Kidney tubule cell (primary cell): ENCODE measurements around the gene VIPAS39.
"Not testable (repeated sequence)": the region's sequence is repeated elsewhere in the genome, so short reads cannot be mapped to it uniquely, and the experiment has no call there.

Experiments
- DNase-seq: peaks from one replicate; pipeline ENCODE4 v3.0.0-alpha.2; 2018; ENCODE audit warnings: low spot score

VIPAS39 gene

DNA sequence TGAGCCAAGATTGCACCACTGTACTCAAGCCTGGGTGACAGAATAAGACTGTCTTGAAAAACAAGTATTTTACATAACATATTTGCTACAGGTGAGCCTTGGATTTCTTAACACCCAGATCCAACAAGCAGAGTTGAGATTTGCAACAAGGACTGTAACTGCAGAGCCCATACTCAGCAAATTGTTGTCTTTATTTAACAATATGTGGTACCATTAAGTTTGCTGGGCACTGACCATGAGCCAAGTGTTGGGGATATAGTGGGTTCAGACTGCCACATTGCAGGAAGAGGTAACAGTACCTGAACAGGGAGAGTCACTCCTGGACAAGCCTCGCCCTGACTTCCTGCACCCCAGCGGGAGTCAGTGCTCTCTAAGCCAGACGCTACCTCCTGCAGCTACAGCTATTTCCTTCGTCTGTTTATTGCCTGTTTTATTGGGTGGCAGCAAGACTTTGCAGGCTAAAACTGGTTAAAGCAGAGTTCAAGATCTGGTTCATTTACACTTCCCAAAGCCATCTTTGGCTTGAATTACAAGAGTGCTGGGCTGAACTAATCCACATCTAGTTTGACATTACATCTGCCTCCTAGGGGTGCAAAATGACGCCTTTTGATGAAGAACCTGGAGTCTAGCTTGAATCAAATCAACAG is 12.9 kb upstream of the VIPAS39 start:
- no peak for DNase-seq

DNA sequence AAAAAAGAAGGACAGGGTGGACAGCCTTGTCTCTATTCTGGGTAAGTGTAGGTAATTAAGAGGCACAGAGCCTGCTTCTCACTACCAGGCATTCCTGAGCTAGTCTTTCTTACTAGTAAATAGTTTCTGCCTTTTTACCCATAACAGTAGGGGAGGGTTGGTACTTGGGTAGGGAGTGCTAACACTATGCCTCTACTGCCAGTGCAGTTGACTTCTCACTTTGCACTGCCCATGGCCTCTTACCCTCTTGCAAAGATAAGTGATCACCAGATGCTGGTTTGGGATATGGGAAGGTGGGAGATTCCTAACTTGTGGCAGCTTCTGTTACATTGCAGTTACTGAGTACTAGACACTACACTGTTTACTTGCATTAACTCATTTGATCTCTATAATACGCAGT is 12.1 kb upstream of the VIPAS39 start:
- DNase-seq, result no peak

- DNase-seq, result no peak
Observed at GRCh38 chr14:77469067-77469505, 11.7 kb upstream of the VIPAS39 start.

GRCh38 chr14:77467801-77468200 is 10.4 kb upstream of the VIPAS39 start:
- no peak for DNase-seq

- peak; percentile 72 for DNase-seq
Observed at GRCh38 chr14:77459072-77459723, 1.8 kb upstream of the VIPAS39 start.

- peak; percentile 54 for DNase-seq
Observed at GRCh38 chr14:77458249-77458950, 999 bp upstream of the VIPAS39 start.

- DNase-seq, result no peak
Observed at GRCh38 chr14:77457115-77457521, 283 bp downstream of the VIPAS39 start.

DNA sequence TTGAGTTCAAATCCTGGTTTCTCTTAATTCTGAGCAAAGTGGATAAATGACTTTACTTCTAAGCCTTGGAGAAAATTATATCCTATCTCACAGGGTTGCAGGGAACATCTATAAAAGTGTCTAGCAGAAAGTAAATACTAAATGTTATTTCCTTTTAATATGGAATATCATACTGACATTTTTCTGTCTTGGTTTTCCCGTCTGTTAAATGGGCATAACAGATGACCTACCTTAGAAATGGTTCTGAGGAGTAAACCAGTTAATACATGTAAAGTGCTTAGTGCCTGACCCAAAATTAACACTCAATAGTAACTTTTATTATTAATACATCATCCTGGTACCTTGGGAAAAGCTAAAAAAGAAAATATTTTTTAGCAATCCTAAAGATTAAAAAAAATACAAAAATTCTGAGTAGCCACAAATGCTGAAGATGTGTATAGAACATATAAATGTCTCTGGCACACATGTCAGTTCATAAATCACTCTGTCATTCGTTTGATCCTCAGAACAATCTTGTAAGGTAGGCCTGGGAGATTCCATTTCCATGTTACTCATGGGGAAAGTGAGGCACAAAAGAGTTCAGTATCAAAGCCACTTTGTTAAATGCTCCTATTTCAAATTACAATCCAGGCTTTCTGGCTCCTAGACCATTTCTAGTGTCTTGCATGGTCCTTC is 1.3 kb downstream of the VIPAS39 start:
- no peak for DNase-seq

- DNase-seq, result no peak
Observed at GRCh38 chr14:77442196-77442595, 15.2 kb downstream of the VIPAS39 start.

DNA sequence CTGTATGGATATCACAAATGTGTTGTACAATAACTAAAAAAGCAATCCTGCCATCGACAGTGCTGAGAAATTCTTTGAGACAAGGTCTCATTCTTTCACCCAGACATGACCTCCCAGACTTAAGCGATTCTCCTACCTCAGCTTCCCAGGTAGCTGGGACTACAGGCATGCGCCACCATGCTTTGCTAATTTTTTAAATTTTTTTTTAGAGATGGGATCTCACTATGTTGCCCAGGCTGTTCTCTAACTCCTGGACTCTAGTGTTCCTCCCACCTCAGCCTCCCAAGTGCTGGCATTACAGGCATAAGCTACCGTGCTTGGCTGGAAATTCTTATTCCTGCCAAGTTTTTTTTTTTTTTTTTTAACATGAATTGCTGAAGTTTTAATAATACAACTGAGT is 17.5 kb downstream of the VIPAS39 start:
- DNase-seq, result no peak

GRCh38 chr14:77438596-77438995 is 18.8 kb downstream of the VIPAS39 start:
- DNase-seq, result no peak

DNA sequence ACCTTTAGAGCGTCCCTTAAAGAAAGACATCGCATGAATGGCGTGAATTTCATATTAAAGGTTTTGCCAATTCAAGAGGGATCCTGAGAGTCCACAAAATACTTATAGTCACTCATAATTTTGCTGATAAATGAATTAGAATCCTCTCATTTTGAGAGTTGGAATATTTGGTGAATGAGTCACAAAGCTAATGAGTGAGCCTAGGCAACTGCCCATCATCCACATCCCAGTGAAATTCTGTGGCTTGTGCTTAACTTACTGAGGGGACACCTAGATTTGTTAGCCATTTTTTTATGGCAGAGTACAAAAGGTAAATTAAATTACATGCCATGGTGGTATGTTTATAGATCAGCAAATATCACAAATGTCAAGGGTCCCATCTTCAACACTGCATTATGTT is 21.4 kb downstream of the VIPAS39 start:
- DNase-seq, result peak; percentile 22

- DNase-seq, result no peak
Observed at GRCh38 chr14:77426396-77426795, 31.0 kb downstream of the VIPAS39 start.

DNA sequence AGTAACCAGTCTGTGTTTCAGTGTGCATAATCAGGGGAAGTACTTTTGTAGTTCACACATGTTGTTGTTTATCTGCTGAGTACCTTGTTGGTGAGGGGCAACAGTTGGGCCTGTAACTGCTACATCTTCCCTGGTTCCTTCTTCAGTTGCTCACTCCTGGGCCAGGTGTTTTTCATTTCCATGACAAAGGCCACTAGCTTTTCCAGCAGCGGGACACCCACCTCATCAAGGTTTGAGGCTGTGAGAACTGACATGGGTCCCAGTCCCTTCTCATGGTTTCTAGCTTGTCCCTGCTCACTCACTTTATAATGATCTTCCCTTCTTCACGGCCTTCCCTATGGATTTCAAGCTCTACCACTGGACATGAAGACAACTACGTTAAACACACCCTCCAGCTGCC is 32.5 kb downstream of the VIPAS39 start:
- no peak for DNase-seq

GRCh38 chr14:77423423-77423822 is 34.0 kb downstream of the VIPAS39 start, which contains the start of gene NOXRED1:
NOXRED1 (minus strand) TSS chr14:77423523; CDS start chr14:77422889, 634 bp downstream.
- DNase-seq, result no peak

DNA sequence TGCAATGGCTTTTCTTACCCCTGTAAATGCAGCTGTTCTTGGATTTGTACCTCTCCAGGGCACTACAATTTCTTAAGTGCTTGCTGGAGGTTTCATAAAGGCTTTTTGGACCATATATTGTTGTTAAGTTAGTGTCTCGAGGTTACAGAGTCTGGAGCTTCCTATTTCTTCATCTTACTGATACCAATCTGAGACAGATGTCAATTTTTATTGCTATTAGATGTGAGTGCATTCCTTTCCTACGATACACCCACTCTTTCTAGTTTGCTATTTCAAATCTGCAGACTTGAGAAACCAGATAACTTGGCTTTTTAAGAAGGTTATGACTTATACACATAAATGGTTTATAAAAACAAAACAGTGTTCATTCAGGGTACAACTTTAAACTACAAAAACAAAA is 36.2 kb downstream of the VIPAS39 start:
- DNase-seq, result peak; percentile 5

GRCh38 chr14:77416836-77417235 is 40.6 kb downstream of the VIPAS39 start:
- no peak for DNase-seq

- DNase-seq, result not testable (repeated sequence)
Observed at GRCh38 chr14:77416098-77416497, 41.3 kb downstream of the VIPAS39 start.

DNA sequence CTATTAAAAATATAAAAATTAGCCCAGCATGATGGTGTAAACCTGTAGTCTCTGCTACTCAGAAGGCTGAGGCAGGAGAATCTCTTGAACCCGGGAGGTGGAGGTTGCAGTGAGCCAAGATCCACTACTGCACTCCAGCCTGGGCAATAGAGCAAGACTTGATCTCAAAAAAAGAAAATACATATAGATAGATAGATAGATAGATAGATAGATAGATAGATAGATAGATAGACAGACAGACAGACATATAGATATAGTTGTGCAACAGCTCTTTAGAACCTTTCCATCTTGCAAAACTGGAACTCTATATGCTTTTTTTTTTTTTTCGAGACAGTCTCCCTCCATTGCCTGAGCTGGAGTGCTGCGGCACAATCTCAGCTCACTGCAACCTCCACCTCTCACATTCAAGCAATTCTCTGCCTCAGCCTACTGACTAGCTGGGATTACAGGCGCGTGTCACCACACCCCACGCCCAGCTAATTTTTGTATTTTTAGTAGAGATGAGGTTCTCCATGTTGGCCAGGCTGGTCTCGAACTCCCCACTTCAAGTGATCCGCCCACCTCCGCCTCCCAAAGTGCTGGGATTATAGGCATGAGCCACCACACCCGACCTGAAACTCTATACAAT is 41.9 kb downstream of the VIPAS39 start:
- DNase-seq, result not testable (repeated sequence)

GRCh38 chr14:77409131-77409533 is 48.3 kb downstream of the VIPAS39 start:
- DNase-seq, result peak; percentile 18

DNA sequence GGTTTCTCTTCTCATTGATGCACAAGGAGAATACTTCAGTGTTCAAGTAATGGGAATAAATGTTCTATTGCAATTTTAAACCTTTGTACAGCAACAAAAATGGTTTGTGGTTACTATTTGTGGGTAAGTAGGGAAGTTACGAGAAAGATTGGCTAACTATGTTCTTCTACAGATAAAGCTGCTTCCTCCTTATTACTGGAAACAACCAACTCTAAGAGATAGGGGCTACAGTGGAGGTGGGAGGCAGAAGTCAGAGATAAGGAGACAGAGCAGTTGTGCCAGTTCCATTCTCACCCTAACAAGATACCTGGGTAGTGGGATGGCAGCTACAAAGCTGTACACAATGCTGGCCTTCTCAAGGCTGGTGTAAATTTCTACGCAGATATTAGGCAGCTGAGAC is 50.2 kb downstream of the VIPAS39 start:
- no peak for DNase-seq

- no peak for DNase-seq
Observed at GRCh38 chr14:77406718-77407117, 50.7 kb downstream of the VIPAS39 start.
